Gastroesophageal sphincter (tissue), 4 donors: ENCODE measurements around the gene FNTB. TPM values are rescaled to one million over a fixed set of nuclear protein-coding genes. Genes with fewer than 3 reads are reported as not detected.

Source experiments
- ATAC-seq: fragments of 150-250 bp; one replicate; pipeline ENCODE4 v1.9.1; 2016; ENCODE audit warnings: mild to moderate bottlenecking, moderate library complexity
- H3K27ac ChIP-seq, 4 donors: fragments of 200-600 bp; sonication (generic) in 3 of 4; 1 replicate in 3 of 4; 2 replicates in 1 of 4; pipeline ENCODE4 v1.5.1; 2016 to 2019
- H3K27me3 ChIP-seq: fragments of 200-600 bp; sonication (generic); one replicate; pipeline ENCODE4 v1.5.1; 2019
- H3K36me3 ChIP-seq, 2 donors: fragments of 200-600 bp; sonication (generic); one replicate each; pipeline ENCODE4 v1.5.1; 2019; ENCODE audit warnings: control low read depth in 1 of 2
- H3K4me1 ChIP-seq, 3 donors: fragments of 200-600 bp; sonication (generic); 1 replicate in 2 of 3; 2 replicates in 1 of 3; pipeline ENCODE4 v1.5.1; 2016 to 2019; ENCODE audit warnings: control low read depth in 2 of 3
- H3K4me3 ChIP-seq, 2 donors: fragments of 200-600 bp; sonication (generic); one replicate each; pipeline ENCODE4 v1.5.1; 2019; ENCODE audit warnings: mild to moderate bottlenecking in 1 of 2, moderate library complexity in 1 of 2
- H3K9me3 ChIP-seq, 3 donors: fragments of 200-600 bp; sonication (generic); one replicate each; pipeline ENCODE4 v1.5.1; 2017 to 2019; ENCODE audit warnings: control low read depth in 2 of 3
- EP300 ChIP-seq: sonication (generic); formaldehyde crosslinking; IDR thresholded peaks from one replicate; pipeline ENCODE4 v1.6.1; 2017; ENCODE audit warnings: antibody characterized with exemption, mild to moderate bottlenecking
- POLR2A ChIP-seq, 2 donors: fragments of 450-650 bp; IDR thresholded peaks; one replicate each; pipeline ENCODE4 v1.6.1; 2017; ENCODE audit warnings: antibody characterized with exemption in 2 of 2, mild to moderate bottlenecking in 2 of 2, moderate library complexity in 1 of 2
- POLR2AphosphoS5 ChIP-seq: sonication (generic); formaldehyde crosslinking; IDR thresholded peaks from one replicate; pipeline ENCODE4 v1.6.1; 2017; ENCODE audit warnings: antibody characterized with exemption
- WGBS, 2 donors: methylation state at CpG; one replicate each; pipeline ENCODE4 v1.1.5; 2018; ENCODE audit warnings: low coverage in 1 of 2; 5-methylcytosine and 5-hydroxymethylcytosine counted together
- total RNA-seq, 4 donors: library from RNA; depleted of rRNA; stranded (reverse); fragments of >200 nt; gene quantifications; one replicate each; pipeline ENCODE4 v1.1.0, GENCODE V29; 2016
- TF ChIP-seq, protein P1 (sequence below), 4 experiments: fragments of 200-600 bp in 2 of 4; fragments of 450-650 bp in 2 of 4; sonication (generic) in 1 of 4; IDR thresholded peaks; one replicate each; pipeline ENCODE4 v1.5.1; 2017 to 2019; ENCODE audit warnings: antibody characterized with exemption in 4 of 4, mild to moderate bottlenecking in 2 of 4, moderate library complexity in 2 of 4

FNTB gene
- total RNA-seq, 4 donors from 2014 or later: 12.5 to 22.7 (median 17.2) TPM

DNA sequence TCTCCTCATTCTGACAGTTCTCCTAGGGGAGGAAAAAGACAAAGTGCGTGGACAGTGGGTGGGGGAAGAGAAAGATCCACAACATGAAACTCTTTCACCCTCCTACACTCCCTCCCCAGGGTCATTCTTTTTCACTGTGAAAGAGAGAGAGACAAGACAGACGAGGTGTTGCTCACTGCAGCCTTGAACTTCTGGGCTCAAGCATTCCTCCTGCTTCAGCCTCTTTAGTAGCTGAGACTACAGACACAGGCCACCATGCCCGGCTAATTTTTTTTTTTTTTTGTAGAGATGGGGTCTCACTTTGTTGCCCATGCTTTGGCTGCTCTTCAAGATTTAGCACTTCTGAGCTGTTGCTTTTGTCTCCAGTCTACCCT is 46.9 kb upstream of the FNTB start:
- H3K4me3 ChIP-seq: no peak overlapping the region
- no peaks in the 10 kb centered on the region for H3K9me3 ChIP-seq
- no peaks in the 10 kb centered on the region for H3K27me3 ChIP-seq
- no peak for ATAC-seq
- H3K27ac ChIP-seq: no peak overlapping the region
- no peak for TF ChIP-seq EP300
- TF ChIP-seq, protein P1, sequence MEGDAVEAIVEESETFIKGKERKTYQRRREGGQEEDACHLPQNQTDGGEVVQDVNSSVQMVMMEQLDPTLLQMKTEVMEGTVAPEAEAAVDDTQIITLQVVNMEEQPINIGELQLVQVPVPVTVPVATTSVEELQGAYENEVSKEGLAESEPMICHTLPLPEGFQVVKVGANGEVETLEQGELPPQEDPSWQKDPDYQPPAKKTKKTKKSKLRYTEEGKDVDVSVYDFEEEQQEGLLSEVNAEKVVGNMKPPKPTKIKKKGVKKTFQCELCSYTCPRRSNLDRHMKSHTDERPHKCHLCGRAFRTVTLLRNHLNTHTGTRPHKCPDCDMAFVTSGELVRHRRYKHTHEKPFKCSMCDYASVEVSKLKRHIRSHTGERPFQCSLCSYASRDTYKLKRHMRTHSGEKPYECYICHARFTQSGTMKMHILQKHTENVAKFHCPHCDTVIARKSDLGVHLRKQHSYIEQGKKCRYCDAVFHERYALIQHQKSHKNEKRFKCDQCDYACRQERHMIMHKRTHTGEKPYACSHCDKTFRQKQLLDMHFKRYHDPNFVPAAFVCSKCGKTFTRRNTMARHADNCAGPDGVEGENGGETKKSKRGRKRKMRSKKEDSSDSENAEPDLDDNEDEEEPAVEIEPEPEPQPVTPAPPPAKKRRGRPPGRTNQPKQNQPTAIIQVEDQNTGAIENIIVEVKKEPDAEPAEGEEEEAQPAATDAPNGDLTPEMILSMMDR (IDR thresholded peaks at IDR 0.05): no peak
- no peak for TF ChIP-seq POLR2AphosphoS5
- no peak for TF ChIP-seq POLR2A (IDR thresholded peaks at IDR 0.05)
- peaks cover 0 to 69% of the 10 kb centered on the region in 2 donors for H3K36me3 ChIP-seq
- peaks cover 4 to 29% (median 5%) of the 10 kb centered on the region in 3 donors for H3K4me1 ChIP-seq
- WGBS, 2 donors: 43 to 88% methylated on average over 1 to 3 of the region's 3 CpGs

DNA sequence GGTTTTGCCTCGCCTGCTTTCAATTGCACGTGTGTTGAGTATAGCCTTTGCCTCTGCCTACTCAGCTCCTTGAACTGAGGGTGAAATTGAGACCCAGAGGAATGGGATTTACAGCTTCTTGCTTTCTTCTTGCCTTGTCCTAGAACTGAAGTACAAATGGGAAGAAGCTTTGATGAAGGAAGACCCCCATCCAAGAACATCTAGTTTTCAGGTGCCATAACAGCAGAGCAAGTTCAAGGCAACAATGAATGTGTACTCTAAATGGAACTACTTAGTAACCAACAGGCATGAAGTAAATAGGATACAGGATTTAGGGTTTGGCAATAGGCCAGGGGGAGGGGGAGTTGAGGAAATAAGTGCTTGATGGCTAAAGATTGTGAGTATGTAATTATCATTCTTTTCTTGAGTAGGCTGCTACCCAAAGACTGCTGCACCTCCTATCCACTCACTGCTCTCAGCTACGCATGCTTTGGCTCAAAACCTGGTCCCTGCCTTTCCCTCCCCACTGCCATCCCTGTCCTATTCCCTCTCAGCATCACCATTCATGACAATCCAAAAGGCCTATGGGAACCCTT is 46.3 kb upstream of the FNTB start:
- TF ChIP-seq POLR2A (IDR thresholded peaks at IDR 0.05) (no peak), EP300 (no peak), POLR2AphosphoS5 (no peak)
- TF ChIP-seq, protein P1 (IDR thresholded peaks at IDR 0.05): no peak
- no peak for ATAC-seq
- Histone ChIP-seq H3K27ac (no peak overlapping the region), H3K27me3 (no peaks in the 10 kb centered on the region), H3K4me3 (no peak overlapping the region), H3K9me3 (no peaks in the 10 kb centered on the region), H3K36me3 (peaks cover 0 to 73% of the 10 kb centered on the region in 2 donors), H3K4me1 (peaks cover 4 to 23% (median 5%) of the 10 kb centered on the region in 3 donors)
- WGBS, 2 donors: 80 to 88% methylated on average over 2 to 3 of the region's 3 CpGs

DNA sequence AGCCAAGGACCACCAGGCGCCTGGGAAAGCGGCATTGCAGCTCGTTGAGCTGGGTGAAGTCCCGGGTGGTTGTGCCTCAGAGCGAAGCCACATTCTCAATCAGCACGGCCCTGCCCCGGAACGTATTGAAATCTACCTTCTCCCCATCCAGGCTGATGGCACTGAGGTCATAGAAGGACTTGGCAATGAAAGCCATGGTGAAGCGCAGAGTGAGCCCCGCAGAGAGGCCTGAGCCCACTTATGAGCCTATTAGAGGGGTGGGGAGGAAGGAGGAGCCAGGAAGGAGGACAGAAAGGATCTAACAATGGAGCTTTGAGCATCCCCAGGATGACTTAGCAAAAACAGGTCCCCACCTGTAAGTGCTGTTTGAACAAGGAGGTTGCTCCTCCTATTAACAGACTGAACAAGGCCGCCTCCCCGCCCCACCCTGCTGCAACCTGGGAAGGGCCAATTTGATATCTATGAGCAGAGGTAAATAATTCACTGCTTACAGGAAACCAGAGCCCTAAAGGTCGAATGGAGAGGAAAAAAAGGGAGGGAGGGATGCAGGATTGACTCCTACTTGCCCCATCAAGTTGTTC is 44.1 kb upstream of the FNTB start, which contains the start of gene GPX2:
Gene GPX2, minus strand, starts transcription at position 215 of the 581 bp plus-strand sequence. Its CDS starts 19 bp downstream, at position 196.
- no peak for ATAC-seq
- Histone ChIP-seq H3K9me3 (no peaks in the 10 kb centered on the region), H3K4me3 (no peak within 1 kb of the TSS), H3K36me3 (peaks cover 0 to 80% of the 10 kb centered on the region in 2 donors), H3K27me3 (no peaks in the 10 kb centered on the region), H3K4me1 (peaks cover 0 to under 1% (median 0%) of the 10 kb centered on the region in 3 donors), H3K27ac (no peak within 1 kb of the TSS)
- TF ChIP-seq EP300: no peak
- TF ChIP-seq POLR2AphosphoS5: no peak
- no peak for TF ChIP-seq POLR2A (IDR thresholded peaks at IDR 0.05)
- TF ChIP-seq, protein P1 (IDR thresholded peaks at IDR 0.05): no peak
- WGBS, 2 donors: 70 to 72% methylated on average over 3 of the region's 13 CpGs

DNA sequence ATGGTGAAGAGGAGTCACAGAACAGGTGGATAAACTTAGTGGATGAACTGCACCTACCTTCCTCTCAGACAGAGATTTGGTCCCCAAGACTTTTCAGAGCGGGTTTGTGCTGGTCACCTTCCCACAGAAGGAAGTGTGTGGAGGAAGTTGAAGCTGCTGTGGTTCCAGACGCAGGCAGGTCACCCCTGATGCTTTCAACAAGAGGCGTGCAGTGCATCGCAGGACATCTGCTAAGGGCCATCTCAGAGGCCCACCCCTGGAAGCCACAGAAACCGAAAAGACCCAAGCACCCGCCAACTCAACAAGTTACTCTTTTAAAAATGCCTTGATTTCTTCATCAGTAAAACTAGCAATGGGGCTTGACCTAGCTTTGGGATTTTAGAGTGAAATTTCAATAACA is 43.1 kb upstream of the FNTB start:
- peaks cover 0 to 80% of the 10 kb centered on the region in 2 donors for H3K36me3 ChIP-seq
- H3K27me3 ChIP-seq: no peaks in the 10 kb centered on the region
- no peak for ATAC-seq
- no peak overlapping the region for H3K4me3 ChIP-seq
- no peaks in the 10 kb centered on the region for H3K4me1 ChIP-seq
- no peaks in the 10 kb centered on the region for H3K9me3 ChIP-seq
- TF ChIP-seq, protein P1 (IDR thresholded peaks at IDR 0.05): no peak
- TF ChIP-seq POLR2AphosphoS5 (no peak), EP300 (no peak)
- H3K27ac ChIP-seq: no peak overlapping the region
- WGBS, 2 donors: 73% methylated on average over 2 of the region's 6 CpGs; no CpG with 5 or more reads in 1 of the 2 donors

DNA sequence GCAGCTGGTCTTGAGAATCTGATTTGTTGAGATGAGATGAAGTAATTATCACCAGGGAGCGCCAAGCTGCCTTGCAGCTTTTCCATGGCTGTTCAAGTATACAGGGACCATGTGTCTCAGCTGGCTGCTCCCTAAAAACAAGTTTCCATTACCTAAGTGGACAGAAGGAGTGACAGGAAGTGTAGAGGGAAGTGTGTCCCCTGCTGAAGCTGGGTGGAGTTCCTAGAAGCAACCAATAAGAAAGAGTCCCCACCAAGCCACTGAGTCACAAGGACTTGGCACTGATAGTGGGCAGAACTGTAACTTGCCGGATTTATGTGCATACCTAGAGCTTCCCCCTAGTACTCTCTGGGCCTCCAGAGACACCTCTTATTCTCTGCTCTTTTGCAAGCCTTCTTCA is 42.7 kb upstream of the FNTB start:
- TF ChIP-seq, protein P1 (IDR thresholded peaks at IDR 0.05): no peak
- TF ChIP-seq EP300 (no peak), POLR2AphosphoS5 (no peak), POLR2A (IDR thresholded peaks at IDR 0.05) (no peak)
- Histone ChIP-seq H3K36me3 (peaks cover 0 to 77% of the 10 kb centered on the region in 2 donors), H3K27ac (no peak overlapping the region), H3K9me3 (no peaks in the 10 kb centered on the region), H3K4me3 (no peak overlapping the region), H3K27me3 (no peaks in the 10 kb centered on the region), H3K4me1 (no peaks in the 10 kb centered on the region)
- WGBS, 2 donors: 64% methylated on average over 1 of the region's 2 CpGs; no CpG with 5 or more reads in 1 of the 2 donors
- no peak for ATAC-seq
